HEK293T (cell line): ENCODE measurements around the gene BICDL1.

ENCODE experiments used
- CTCF ChIA-PET: fragments of 350-600 bp; formaldehyde crosslinking; extraction: SDS; loops from one replicate; lab custom pipeline; 2021; ENCODE audit warnings: antibody characterized with exemption, inconsistent platforms; lab: Yijun Ruan, JAX
- POLR2A ChIA-PET: fragments of 350-600 bp; formaldehyde crosslinking; extraction: SDS; loops from one replicate; lab custom pipeline; 2020; ENCODE audit warnings: antibody characterized with exemption, inconsistent platforms; lab: Yijun Ruan, JAX
- DNase-seq: peaks from one replicate; pipeline ENCODE4 v3.0.0; 2012; ENCODE audit warnings: mixed read lengths; ENCODE audit errors: extremely low spot score
- ARNT ChIP-seq: fragments of 450-650 bp; IDR thresholded peaks from 2 replicates; pipeline ENCODE4 v1.6.1; 2017; ENCODE audit warnings: mild to moderate bottlenecking
- BHLHE40 ChIP-seq: fragments of 450-650 bp; IDR thresholded peaks from 2 replicates; pipeline ENCODE4 v1.6.1; 2016; ENCODE audit warnings: mild to moderate bottlenecking, moderate library complexity, borderline replicate concordance
- CTBP1 ChIP-seq: fragments of 450-650 bp; IDR thresholded peaks from 2 replicates; pipeline ENCODE4 v1.6.1; 2016; ENCODE audit warnings: borderline replicate concordance
- ELF4 ChIP-seq: fragments of 450-650 bp; IDR thresholded peaks from 2 replicates; pipeline ENCODE4 v1.6.1; 2017; ENCODE audit warnings: antibody characterized with exemption
- FOXA1 ChIP-seq: fragments of 450-650 bp; IDR thresholded peaks from 2 replicates; pipeline ENCODE4 v1.6.1; 2016; ENCODE audit warnings: mild to moderate bottlenecking
- FOXK2 ChIP-seq: fragments of 450-650 bp; IDR thresholded peaks from 2 replicates; pipeline ENCODE4 v1.6.1; 2016; ENCODE audit warnings: mild to moderate bottlenecking
- FOXM1 ChIP-seq: fragments of 450-650 bp; IDR thresholded peaks from 2 replicates; pipeline ENCODE4 v1.6.1; 2017; ENCODE audit warnings: mild to moderate bottlenecking, borderline replicate concordance
- HDGF ChIP-seq: fragments of 450-650 bp; IDR thresholded peaks from 2 replicates; pipeline ENCODE4 v1.6.1; 2017; ENCODE audit warnings: antibody characterized with exemption, borderline replicate concordance
- L3MBTL2 ChIP-seq: fragments of 450-650 bp; conservative IDR thresholded peaks from 2 replicates; pipeline ENCODE4 v1.6.1; 2016; ENCODE audit warnings: mild to moderate bottlenecking
- LEF1 ChIP-seq: fragments of 450-650 bp; IDR thresholded peaks from 2 replicates; pipeline ENCODE4 v1.6.1; 2017; ENCODE audit warnings: mild to moderate bottlenecking, borderline replicate concordance
- NFRKB ChIP-seq: fragments of 450-650 bp; IDR thresholded peaks from 2 replicates; pipeline ENCODE4 v1.6.1; 2016; ENCODE audit warnings: mild to moderate bottlenecking, moderate library complexity
- SP1 ChIP-seq: fragments of 450-650 bp; IDR thresholded peaks from 2 replicates; pipeline ENCODE4 v1.6.1; 2017
- SUZ12 ChIP-seq: fragments of 450-650 bp; IDR thresholded peaks from 2 replicates; pipeline ENCODE4 v1.6.1; 2016; ENCODE audit warnings: mild to moderate bottlenecking
- TARDBP ChIP-seq: fragments of 450-650 bp; IDR thresholded peaks from 2 replicates; pipeline ENCODE4 v1.6.1; 2016
- ZNF384 ChIP-seq: fragments of 450-650 bp; IDR thresholded peaks from 2 replicates; pipeline ENCODE4 v1.6.1; 2016
- TF ChIP-seq, protein P1 (sequence below): fragments of 450-650 bp; IDR thresholded peaks from 2 replicates; pipeline ENCODE4 v1.6.1; 2016

Gene BICDL1

DNA sequence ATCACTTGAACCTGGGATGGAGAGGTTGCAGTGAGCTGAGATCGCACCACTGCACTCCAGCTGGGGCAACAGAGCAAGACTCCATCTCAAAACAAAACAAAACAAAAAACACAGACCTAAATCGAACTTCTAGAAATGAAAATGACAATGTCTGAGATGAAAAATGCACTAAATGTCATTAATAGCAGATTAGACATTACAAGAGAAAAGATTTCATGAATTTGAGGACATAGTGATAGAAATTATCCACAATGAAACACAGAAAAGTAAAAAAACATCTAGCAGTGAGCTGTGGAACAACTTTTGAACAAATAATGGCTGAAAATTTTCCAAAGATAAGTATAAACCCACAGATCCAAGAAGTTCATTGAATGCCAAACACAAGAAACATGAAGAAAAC is 35.2 kb downstream of the BICDL1 start:
- TF ChIP-seq BHLHE40 (no peak), CTBP1 (no peak)
- TF ChIP-seq, protein P1, sequence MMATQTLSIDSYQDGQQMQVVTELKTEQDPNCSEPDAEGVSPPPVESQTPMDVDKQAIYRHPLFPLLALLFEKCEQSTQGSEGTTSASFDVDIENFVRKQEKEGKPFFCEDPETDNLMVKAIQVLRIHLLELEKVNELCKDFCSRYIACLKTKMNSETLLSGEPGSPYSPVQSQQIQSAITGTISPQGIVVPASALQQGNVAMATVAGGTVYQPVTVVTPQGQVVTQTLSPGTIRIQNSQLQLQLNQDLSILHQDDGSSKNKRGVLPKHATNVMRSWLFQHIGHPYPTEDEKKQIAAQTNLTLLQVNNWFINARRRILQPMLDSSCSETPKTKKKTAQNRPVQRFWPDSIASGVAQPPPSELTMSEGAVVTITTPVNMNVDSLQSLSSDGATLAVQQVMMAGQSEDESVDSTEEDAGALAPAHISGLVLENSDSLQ: no peak
- DNase-seq: no peak
- CTCF ChIA-PET: no interaction called here
- POLR2A ChIA-PET: no interaction called here

DNA sequence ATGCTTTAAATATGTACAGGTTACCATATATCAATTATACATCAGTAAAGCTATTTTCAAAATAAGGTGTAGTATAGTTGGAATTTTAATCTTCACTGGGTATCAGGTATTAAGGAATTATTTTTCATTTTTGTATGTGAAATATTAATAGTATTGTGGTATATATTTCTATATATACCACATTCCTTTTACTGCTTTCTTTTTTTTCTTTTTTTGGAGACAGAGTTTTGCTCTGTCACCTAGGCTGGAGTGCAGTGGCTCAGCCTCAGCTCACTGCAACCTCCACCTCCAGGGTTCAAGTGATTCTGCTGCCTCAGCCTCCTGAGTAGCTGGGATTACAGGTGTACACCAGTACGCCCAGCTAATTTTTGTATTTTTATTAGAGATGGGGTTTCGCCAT is 36.6 kb downstream of the BICDL1 start:
- ChIA-PET CTCF (no interaction called here), POLR2A (no interaction called here)
- TF ChIP-seq SP1 (no peak), CTBP1 (no peak), SUZ12 (no peak), ARNT (no peak), FOXM1 (no peak), NFRKB (no peak), ELF4 (no peak), ZNF384 (no peak), L3MBTL2 (no peak), LEF1 (no peak), BHLHE40 (no peak), HDGF (no peak), TARDBP (no peak), FOXK2 (no peak), FOXA1 (no peak)
- TF ChIP-seq, protein P1: no peak
- DNase-seq: no peak

DNA sequence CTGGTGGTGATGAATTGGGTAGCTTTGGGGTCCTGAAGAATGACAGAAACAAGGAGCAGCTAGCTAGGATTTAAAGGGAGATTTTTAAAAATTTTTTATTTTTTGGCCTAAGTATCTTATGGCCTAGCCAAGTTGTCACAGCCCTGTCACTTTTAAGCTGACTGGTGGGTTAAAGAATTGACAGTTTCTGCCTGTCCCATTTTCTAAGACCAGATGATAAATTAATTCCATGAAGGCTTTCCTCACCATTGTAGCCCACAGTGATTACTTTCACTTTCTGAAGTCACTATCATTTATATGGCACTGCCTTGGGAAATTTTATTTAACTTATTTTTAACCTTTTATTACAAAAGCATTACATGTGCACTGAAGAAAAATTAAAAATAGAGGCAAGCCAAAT is 43.2 kb downstream of the BICDL1 start:
- no peak for DNase-seq
- ChIA-PET POLR2A (interaction anchor here (1.2 kb wide), 1 partner anchor 85 kb away, joined by 3 read pairs; no protein-coding TSS in a partner anchor), CTCF (interaction anchor here (0.6 kb wide), 2 partner anchors 88 to 94 kb away, joined by 3 read pairs; no protein-coding TSS in a partner anchor)
- TF ChIP-seq ELF4 (no peak), ZNF384 (no peak), FOXK2 (no peak), FOXA1 (no peak), CTBP1 (no peak), TARDBP (no peak), SUZ12 (no peak), SP1 (no peak), BHLHE40 (no peak), FOXM1 (no peak), ARNT (no peak), LEF1 (no peak), L3MBTL2 (no peak), NFRKB (no peak), HDGF (no peak)
- TF ChIP-seq, protein P1: no peak

DNA sequence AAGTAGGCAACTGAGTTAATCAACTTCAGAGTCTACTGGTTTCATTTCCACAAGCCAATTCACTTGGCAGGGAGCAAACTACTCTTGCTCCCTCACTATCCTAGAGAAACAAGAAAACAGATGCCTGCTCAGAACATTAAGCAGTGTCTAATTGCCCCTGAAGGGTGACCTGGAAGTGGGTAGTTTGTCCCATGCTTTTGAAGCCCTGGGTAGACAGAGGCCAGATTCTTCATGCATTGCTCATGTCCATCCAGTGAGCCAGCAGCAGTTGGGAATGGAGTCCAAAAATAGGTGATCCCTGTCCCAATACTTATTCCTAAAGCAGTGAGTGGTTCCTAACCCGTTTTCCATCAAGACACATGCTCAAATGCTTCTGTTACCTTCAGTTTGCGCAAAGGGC is 48.8 kb downstream of the BICDL1 start:
- TF ChIP-seq, protein P1: no peak
- TF ChIP-seq SP1: no peak
- TF ChIP-seq ARNT: no peak
- TF ChIP-seq FOXM1: no peak
- TF ChIP-seq SUZ12: no peak
- no peak for TF ChIP-seq FOXA1
- TF ChIP-seq TARDBP: no peak
- ChIA-PET POLR2A (no interaction called here), CTCF (no interaction called here)
- no peak for DNase-seq

DNA sequence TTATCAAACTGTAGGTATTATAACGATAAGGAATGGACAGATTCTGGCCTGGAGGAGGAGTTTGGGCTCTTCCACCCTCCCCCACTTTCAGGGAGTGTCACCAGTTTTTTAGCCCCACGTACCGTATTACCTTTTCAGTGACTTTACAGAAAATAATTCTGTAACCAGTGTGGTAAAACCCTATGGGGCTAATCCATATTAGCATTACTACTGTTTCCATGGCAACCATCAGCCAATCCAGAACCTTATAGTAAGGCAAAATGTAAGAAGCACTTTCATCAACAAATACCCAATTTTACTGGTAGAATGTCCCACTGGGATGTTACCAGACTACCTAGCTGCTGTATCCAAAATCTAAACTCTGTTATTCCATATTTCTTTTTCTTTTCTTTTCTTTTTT is 50.7 kb downstream of the BICDL1 start:
- no peak for DNase-seq
- ChIA-PET CTCF (no interaction called here), POLR2A (no interaction called here)
- TF ChIP-seq CTBP1 (no peak), NFRKB (no peak), ZNF384 (no peak), BHLHE40 (no peak), ARNT (no peak), TARDBP (no peak), ELF4 (no peak), SP1 (no peak), FOXA1 (no peak), FOXK2 (no peak), HDGF (no peak)
- TF ChIP-seq, protein P1: no peak
